Measurements from ENCODE around the gene TSPAN12. TPM values are rescaled to one million over a fixed set of nuclear protein-coding genes. Genes with fewer than 3 reads are reported as not detected.

TSPAN12 gene
- total and polyA plus RNA-seq, 2 experiments from 2014 or later: 3.7 to 9.3 TPM

DNA sequence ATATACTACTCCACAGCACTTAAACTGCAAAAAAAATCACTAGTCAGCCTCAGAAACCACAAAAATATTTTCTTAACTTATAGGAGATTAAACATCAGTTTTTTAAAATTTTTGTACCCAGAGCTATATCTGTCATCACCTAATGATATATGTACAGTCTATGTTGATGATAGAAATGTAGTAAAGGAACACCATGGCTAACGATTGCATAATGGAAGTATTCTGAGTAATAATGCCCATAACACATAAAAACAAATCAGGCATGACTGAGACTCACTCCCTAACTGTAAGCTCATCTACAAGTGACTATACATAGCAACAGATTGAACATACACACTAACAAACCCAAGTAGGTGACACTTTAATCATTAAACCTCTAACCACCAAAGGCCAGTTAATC is 51.3 kb downstream of the TSPAN12 start:
- Histone ChIP-seq H3K9me3 (ENCODE audit: low read depth) (no peaks in the 10 kb centered on the region), H3K27ac (no peak overlapping the region), H3K27me3 (no peaks in the 10 kb centered on the region), H3K4me1 (ENCODE audit: low read depth) (no peaks in the 10 kb centered on the region), H3K36me3 (no peaks in the 10 kb centered on the region), H3K4me3 (no peak overlapping the region)
- TF ChIP-seq CTCF (IDR thresholded peaks at IDR 0.05; ENCODE audit: low read depth, low read length): no peak
- DNase-seq (ENCODE audit: low read depth in 1 of 2, low spot score in 1 of 2): peak in 1 of 2 donors; percentile 13

DNA sequence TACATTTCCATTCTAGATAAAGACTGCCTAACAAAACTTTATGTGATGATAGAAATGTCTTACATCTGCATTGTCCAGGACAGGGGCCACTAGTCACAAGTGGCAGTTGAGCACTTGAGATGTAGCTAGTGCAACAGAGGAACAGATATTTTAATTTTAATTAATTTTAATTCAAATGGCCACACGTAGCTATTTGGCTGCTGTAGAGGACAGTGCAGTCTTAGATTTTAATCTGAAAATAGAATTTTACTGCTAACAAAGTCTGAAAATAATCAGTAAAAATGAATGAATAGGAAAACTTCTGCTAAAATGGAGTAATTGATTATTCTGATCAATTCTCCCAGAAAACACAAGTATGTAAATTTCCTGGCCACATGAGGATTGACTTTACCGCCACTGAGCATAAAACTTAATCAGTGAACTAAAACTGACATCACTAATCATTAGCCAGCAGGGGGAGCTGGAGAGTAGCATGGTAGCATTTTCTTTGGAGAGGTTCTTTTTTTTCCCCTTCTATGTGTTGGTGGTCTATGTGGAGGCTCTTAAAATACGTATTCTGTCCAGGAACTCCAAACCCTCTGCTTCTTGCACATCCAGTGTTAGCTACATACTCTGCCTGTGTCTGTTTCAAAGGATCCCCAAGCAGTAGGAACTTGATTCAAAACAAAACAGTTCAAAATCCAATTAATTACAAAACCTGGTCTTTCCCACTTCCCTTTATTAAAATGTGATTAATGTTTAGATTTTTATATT is 52.1 kb downstream of the TSPAN12 start:
- Histone ChIP-seq H3K4me3 (no peak overlapping the region), H3K4me1 (ENCODE audit: low read depth) (no peaks in the 10 kb centered on the region), H3K36me3 (no peaks in the 10 kb centered on the region), H3K27me3 (no peaks in the 10 kb centered on the region), H3K9me3 (ENCODE audit: low read depth) (no peaks in the 10 kb centered on the region), H3K27ac (no peak overlapping the region)
- peak; percentile 86 for TF ChIP-seq CTCF (IDR thresholded peaks at IDR 0.05; ENCODE audit: low read depth, low read length)
- peak; percentile 74 to 85 for DNase-seq (ENCODE audit: low read depth in 1 of 2, low spot score in 1 of 2)

DNA sequence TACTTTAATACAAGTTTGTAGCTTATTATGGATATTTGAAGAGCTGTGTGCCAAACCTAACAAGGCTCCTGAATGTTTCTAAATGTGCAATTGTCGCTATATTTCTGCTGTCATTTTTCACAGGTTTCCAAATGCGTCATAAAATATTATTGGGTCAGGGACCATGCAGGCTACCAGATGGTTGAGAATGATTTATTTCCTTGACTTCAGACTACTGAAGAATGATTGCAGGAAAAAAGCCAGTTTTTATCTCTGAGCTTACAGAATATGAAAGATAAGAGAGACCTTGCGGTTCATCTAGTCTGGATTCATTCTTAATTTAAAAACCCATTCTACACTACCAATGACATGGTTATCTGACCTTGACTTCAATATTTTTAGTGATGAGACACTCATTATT is 55.2 kb downstream of the TSPAN12 start:
- no peak overlapping the region for H3K27ac ChIP-seq
- DNase-seq (ENCODE audit: low read depth in 1 of 2, low spot score in 1 of 2): no peak
- no peaks in the 10 kb centered on the region for H3K4me1 ChIP-seq (ENCODE audit: low read depth)
- H3K27me3 ChIP-seq: no peaks in the 10 kb centered on the region
- TF ChIP-seq CTCF (IDR thresholded peaks at IDR 0.05; ENCODE audit: low read depth, low read length): no peak
- H3K36me3 ChIP-seq: no peaks in the 10 kb centered on the region
- H3K9me3 ChIP-seq (ENCODE audit: low read depth): no peaks in the 10 kb centered on the region
- H3K4me3 ChIP-seq: no peak overlapping the region

DNA sequence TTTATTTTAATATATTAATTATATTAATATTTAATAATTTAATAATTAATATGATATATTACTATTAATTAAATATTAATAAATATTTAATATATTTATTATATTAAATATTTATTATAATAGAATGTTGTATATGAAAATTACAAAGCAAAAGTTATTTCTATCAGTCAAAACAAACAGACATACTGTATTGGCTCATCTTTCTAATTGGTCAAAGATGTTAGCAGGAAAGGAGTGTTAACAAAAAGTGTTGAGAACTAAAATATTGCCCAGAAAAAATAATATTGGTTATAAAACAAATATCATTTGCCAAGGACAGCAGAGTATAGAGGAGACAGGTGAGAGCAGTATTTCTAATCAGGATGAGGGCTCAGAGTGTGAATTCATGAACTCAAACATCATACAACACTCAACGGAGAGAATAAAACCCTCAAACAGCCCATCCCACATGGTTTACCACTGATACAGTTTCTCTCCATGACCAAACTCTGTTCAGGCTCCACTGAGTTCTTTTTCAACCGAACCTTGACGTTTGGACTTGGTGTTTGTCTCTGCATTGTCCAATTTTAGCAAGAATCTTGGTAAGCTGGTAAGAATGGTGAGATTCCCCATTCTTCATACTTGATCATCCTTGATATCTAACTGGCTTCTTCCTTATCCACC is 58.0 kb downstream of the TSPAN12 start:
- H3K27me3 ChIP-seq: no peaks in the 10 kb centered on the region
- no peak overlapping the region for H3K4me3 ChIP-seq
- no peak overlapping the region for H3K27ac ChIP-seq
- H3K4me1 ChIP-seq (ENCODE audit: low read depth): no peaks in the 10 kb centered on the region
- no peaks in the 10 kb centered on the region for H3K9me3 ChIP-seq (ENCODE audit: low read depth)
- TF ChIP-seq CTCF (IDR thresholded peaks at IDR 0.05; ENCODE audit: low read depth, low read length): no peak
- no peak for DNase-seq (ENCODE audit: low read depth in 1 of 2, low spot score in 1 of 2)
- H3K36me3 ChIP-seq: no peaks in the 10 kb centered on the region

DNA sequence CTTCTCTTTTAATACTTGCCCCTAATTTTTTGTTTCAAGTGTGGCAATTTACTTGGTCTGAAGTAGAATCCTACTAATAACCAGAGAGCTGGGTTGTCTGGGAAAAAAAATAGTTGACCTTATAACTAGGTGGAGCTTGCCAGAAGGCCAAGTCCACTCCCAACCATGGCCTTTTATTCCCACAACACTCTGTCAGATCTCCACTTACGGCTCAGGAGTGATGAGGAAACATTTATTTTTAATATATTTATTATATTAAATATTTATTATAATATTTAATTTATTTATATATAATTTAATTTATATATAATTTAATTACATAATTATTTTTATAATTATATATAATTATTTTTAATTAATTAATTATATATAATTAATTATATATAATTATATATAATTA is 58.8 kb downstream of the TSPAN12 start:
- Histone ChIP-seq H3K36me3 (no peaks in the 10 kb centered on the region), H3K9me3 (ENCODE audit: low read depth) (no peaks in the 10 kb centered on the region), H3K27ac (no peak overlapping the region), H3K4me3 (no peak overlapping the region), H3K27me3 (no peaks in the 10 kb centered on the region), H3K4me1 (ENCODE audit: low read depth) (no peaks in the 10 kb centered on the region)
- no peak for DNase-seq (ENCODE audit: low read depth in 1 of 2, low spot score in 1 of 2)
- TF ChIP-seq CTCF (IDR thresholded peaks at IDR 0.05; ENCODE audit: low read depth, low read length): no peak

Data from cardiac muscle cell (in vitro differentiated cells and primary cell).